Measurements from ENCODE around the gene SNX18. TPM values are rescaled to one million over a fixed set of nuclear protein-coding genes. Genes with fewer than 3 reads are reported as not detected.

SNX18 gene
- total RNA-seq, 1 experiment from 2014 or later = 49.5 TPM

- Histone ChIP-seq H3K36me3 (no peaks in the 10 kb centered on the region), H3K9me3 (replicated peaks) (no peaks in the 10 kb centered on the region), H3K27me3 (replicated peaks) (no peaks in the 10 kb centered on the region), H3K4me1 (replicated peaks) (peaks cover 20% of the 10 kb centered on the region), H3K4me3 (no peak overlapping the region), H3K27ac (peak overlapping the region; percentile 34)
- peak in 1 of 2 experiments; percentile 37 for DNase-seq (ENCODE audit: low read depth in 1 of 2, low spot score in 2 of 2)
Measured at GRCh38 chr5:54589786-54590185, 72.2 kb downstream of the SNX18 start.

DNA sequence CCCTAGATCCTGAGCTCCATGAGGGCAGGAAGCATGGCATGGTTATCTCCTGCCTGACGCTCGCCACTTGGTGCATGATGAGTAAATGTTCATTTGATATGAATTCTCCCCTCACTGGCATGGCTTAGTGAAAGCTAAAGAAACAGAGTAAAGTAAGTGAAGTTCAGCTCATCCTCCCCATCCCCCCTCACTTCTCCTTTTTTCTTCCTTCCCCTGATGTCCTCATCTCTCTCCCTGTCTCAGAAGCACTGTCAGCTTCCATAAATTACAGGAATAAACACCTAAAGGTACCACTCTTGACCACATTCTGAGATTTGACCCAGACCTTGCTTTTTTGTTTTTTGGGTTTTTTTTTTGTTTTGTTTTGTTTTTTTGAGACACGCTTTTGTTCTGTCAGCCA lies 73.3 kb downstream of the SNX18 start:
- Histone ChIP-seq H3K27ac (no peak overlapping the region), H3K9me3 (replicated peaks) (no peaks in the 10 kb centered on the region), H3K4me1 (replicated peaks) (peaks cover 20% of the 10 kb centered on the region), H3K27me3 (replicated peaks) (no peaks in the 10 kb centered on the region), H3K36me3 (no peaks in the 10 kb centered on the region), H3K4me3 (no peak overlapping the region)
- DNase-seq (ENCODE audit: low read depth in 1 of 2, low spot score in 2 of 2) = no peak

GRCh38 chr5:54593779-54594178 lies 76.2 kb downstream of the SNX18 start:
- Histone ChIP-seq H3K4me3 (no peak overlapping the region), H3K27me3 (replicated peaks) (no peaks in the 10 kb centered on the region), H3K36me3 (no peaks in the 10 kb centered on the region), H3K9me3 (replicated peaks) (no peaks in the 10 kb centered on the region; the same call in 1 of the 2 replicates), H3K27ac (no peak overlapping the region), H3K4me1 (replicated peaks) (peaks cover 15% of the 10 kb centered on the region)
- no peak for DNase-seq (ENCODE audit: low read depth in 1 of 2, low spot score in 2 of 2)

GRCh38 chr5:54594181-54594580 lies 76.6 kb downstream of the SNX18 start:
- H3K27ac ChIP-seq = no peak overlapping the region
- H3K4me1 ChIP-seq (replicated peaks) = peaks cover 11% of the 10 kb centered on the region
- DNase-seq (ENCODE audit: low read depth in 1 of 2, low spot score in 2 of 2) = no peak
- no peak overlapping the region for H3K4me3 ChIP-seq
- no peaks in the 10 kb centered on the region for H3K36me3 ChIP-seq
- H3K9me3 ChIP-seq (replicated peaks) = no peaks in the 10 kb centered on the region; the same call in 1 of the 2 replicates
- no peaks in the 10 kb centered on the region for H3K27me3 ChIP-seq (replicated peaks)

DNA sequence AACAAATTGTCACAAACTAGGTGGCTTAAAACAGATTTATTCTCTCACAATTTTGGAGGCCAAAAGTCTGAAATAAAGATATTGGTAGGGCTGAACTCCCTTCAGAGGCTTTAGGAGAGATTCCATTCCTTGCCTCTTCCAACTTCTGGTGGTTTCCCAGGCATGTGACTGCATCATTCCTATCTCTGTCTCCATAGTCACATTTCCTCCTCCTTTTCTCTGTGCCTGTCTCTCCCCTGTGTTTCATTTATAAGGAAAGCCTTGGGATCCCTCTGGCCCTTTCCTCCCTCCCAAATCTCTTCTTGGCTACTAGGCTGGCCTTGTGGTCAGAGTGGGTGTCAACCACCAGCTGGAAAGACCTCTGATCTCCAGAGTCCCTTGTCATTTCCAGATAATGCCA lies 78.2 kb downstream of the SNX18 start:
- no peak for DNase-seq (ENCODE audit: low read depth in 1 of 2, low spot score in 2 of 2)
- Histone ChIP-seq H3K4me3 (no peak overlapping the region), H3K9me3 (replicated peaks) (no peaks in the 10 kb centered on the region; the same call in 1 of the 2 replicates), H3K36me3 (no peaks in the 10 kb centered on the region), H3K27ac (no peak overlapping the region), H3K4me1 (replicated peaks) (no peaks in the 10 kb centered on the region), H3K27me3 (replicated peaks) (no peaks in the 10 kb centered on the region)

Other genes with a start within 250 kb of the SNX18 start
- 15.4 and 19.5 TPM in 2 replicates for gene ARL15, start 207.2 kb upstream of the SNX18 start, total RNA-seq (2014; rRNA removed; shearing (Covaris generic))
- 15.5 and 32.5 TPM in 2 replicates for gene HSPB3, start 62.1 kb upstream of the SNX18 start, total RNA-seq (2014; rRNA removed; shearing (Covaris generic))